NCI-H1417 (cell line): Measurements from ENCODE around the gene CLIC2.

Source experiments
- DNase-seq, 3 experiments: peaks; one replicate each; lab custom pipeline; 2025; lab: John Stamatoyannopoulos, UW

Gene CLIC2

GRCh38 chrX:155262970-155263754 is 71.3 kb downstream of the CLIC2 start:
- DNase-seq = peak in 1 of 3 experiments; percentile 51

DNA sequence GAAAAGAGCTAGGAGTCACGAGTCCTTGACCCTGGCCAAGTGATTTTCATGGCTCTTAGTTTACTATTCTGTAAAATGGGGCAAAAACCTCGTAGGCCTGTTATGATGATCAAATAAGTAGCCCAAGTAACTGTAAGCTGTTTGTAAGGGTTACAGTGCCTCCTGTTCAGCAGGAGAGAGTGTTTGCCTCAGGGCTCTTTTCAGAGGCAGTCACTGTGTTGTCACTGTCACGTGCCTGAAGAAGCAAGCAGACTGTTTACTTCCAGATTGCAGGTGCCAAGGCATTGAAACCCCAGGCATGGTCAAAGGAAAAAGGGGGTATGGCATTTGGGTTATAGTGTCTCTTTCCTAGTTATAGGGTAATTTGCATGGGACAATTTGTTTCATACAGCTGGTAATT is 74.7 kb downstream of the CLIC2 start:
- DNase-seq = peak in 2 of 3 experiments; percentile 18 to 44

DNA sequence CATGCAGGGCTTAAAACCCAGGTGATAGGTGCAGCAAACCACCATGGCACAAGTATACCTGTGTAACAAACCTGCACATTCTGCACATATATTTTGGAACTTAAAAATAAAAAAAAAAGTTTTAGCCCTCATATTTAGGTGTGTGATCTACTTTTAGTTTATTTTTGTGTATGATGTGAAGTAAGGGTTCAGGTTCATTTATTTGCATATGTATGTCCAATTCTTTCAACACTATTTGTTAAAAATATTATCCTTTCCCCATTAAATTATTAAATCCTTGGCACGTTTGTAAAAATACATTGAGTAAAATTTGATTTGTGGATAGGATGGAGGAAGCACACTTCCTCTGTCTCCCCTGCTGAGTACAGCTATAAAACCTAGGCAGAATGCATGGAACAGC is 83.0 kb downstream of the CLIC2 start:
- DNase-seq = no peak

GRCh38 chrX:155247497-155247896 is 86.9 kb downstream of the CLIC2 start:
- DNase-seq = no peak

GRCh38 chrX:155246748-155247147 is 87.7 kb downstream of the CLIC2 start:
- no peak for DNase-seq

DNA sequence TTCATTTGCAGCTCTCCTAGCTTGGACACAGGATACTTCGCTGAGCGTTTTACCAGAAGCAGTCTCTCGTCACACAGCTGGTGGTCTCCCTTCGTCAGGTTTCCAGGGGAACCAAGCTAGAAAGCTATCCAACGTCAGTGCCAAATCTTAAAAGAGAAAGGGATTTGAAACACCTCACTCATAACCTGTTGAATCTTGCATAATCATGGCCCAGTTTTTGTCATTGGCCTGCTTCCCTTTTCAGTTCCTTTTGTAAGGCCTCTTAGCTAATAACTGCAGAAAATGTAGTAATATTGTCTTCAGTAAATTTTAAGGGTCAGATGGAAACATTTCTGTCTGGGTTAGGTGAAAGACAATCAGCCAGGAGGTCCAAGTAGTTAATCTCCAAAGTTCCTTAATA is 92.1 kb downstream of the CLIC2 start:
- DNase-seq = no peak

- no peak for DNase-seq
Observed at GRCh38 chrX:155237719-155238118, 96.7 kb downstream of the CLIC2 start.

GRCh38 chrX:155235891-155236290 is 98.5 kb downstream of the CLIC2 start:
- DNase-seq = no peak

GRCh38 chrX:155231163-155231562 is 103.3 kb downstream of the CLIC2 start:
- DNase-seq = no peak
